GM10266 (cell line): ENCODE results near the gene PDCD1LG2.
A peak's percentile ranks its signal among the peaks of the same experiment; 100 is the strongest.
"Not testable (repeated sequence)": the region's sequence is repeated elsewhere in the genome, so short reads cannot be mapped to it uniquely, and the experiment has no call there.

Experiments
- DNase-seq: peaks from one replicate; pipeline ENCODE4 v3.0.0; 2012; ENCODE audit errors: extremely low spot score
- TF ChIP-seq, protein P1 (sequence below): IDR thresholded peaks from 2 replicates; pipeline ENCODE4 v1.5.1; 2012; ENCODE audit warnings: mild to moderate bottlenecking, low read depth; ENCODE audit not compliant: control insufficient read depth, insufficient read depth; ENCODE audit errors: missing control alignments

PDCD1LG2 gene

DNA sequence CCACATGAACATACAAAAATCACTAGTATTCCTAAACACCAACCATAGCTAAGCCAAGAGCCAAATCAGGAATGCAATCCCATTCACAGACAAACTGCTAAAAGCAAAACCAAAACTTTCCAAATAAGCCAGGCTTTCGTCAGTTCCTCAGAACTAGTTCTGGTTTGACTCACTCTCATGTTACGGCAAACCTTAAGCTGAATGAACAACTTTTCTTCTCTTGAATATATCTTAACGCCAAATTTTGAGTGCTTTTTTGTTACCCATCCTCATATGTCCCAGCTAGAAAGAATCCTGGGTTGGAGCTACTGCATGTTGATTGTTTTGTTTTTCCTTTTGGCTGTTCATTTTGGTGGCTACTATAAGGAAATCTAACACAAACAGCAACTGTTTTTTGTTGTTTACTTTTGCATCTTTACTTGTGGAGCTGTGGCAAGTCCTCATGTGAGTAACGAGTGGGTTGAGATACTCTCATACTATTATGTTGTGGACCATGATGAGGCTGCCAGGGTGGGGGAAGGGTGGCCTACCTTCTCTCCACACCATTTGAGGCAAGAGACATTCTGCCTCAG, at the start of gene PDCD1LG2:
TSS of gene PDCD1LG2 (plus strand) at position 172 of the 572 bp plus-strand sequence. CDS start 12,016 bp downstream, outside the sequence.
- peak; percentile 31 for DNase-seq
- TF ChIP-seq, protein P1, sequence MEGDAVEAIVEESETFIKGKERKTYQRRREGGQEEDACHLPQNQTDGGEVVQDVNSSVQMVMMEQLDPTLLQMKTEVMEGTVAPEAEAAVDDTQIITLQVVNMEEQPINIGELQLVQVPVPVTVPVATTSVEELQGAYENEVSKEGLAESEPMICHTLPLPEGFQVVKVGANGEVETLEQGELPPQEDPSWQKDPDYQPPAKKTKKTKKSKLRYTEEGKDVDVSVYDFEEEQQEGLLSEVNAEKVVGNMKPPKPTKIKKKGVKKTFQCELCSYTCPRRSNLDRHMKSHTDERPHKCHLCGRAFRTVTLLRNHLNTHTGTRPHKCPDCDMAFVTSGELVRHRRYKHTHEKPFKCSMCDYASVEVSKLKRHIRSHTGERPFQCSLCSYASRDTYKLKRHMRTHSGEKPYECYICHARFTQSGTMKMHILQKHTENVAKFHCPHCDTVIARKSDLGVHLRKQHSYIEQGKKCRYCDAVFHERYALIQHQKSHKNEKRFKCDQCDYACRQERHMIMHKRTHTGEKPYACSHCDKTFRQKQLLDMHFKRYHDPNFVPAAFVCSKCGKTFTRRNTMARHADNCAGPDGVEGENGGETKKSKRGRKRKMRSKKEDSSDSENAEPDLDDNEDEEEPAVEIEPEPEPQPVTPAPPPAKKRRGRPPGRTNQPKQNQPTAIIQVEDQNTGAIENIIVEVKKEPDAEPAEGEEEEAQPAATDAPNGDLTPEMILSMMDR: no peak

DNA sequence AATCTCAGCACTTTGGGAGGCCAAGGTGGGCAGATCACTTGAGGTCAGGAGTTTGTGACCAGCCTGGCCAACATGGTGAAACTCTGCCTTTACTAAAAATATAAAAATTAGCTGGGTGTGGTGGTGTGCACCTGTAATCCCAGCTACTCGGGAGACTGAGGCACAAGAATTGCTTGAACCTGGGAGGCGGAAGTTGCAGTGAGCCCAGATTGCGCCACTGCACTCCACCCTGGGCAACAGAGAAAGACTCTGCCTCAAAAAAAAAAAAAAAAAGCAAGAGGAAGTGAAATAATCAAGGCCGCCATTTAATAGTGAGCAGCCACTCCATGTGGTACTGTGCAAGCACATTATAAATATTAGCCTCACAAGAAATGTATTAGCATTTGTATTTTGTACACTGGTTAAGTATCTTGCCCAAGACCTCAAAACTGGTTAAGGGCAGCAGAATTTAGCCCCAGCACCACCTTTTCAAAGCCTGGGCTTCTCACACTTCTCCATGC, 45.5 kb upstream of the PDCD1LG2 start:
- DNase-seq: not testable (repeated sequence)

DNA sequence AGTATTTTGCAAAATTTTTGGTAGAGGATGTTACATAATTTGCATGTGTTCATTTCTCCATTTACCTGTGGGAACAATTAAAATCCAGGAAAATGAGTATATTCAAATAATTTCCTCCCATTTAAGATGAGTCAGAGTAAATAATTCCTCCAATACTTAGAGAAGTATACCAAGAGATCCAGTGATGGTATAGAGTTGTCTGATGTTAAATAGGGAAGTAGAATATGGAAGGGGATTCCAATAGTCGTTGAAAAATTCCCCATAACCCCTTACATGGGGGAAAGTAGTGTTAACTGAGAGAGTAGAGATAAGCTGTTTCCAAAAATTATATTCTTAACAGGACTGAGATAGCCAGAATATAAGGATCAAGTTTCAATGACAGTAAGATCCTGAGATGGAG, 44.3 kb upstream of the PDCD1LG2 start:
- no peak for DNase-seq
- TF ChIP-seq, protein P1: no peak

DNA sequence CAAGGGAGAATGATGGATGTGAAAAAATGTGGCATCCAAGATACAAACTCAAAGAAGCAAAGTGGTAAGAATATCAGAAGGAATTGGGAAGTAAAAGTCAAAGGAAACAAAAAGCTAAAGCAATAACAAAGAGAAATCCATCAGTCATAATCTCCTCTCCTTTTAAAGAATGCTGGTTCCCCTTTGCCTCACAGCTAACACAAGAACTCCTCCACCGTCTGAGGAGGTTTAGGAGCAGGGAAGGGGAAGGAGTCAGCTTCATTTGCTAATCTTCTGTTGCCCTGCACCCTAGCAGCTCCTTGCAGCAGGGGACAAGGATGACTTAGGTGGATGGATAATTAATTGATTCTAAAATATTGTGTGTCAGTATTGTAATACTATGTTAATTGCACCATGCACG, 43.6 kb upstream of the PDCD1LG2 start:
- no peak for DNase-seq
- TF ChIP-seq, protein P1: no peak

DNA sequence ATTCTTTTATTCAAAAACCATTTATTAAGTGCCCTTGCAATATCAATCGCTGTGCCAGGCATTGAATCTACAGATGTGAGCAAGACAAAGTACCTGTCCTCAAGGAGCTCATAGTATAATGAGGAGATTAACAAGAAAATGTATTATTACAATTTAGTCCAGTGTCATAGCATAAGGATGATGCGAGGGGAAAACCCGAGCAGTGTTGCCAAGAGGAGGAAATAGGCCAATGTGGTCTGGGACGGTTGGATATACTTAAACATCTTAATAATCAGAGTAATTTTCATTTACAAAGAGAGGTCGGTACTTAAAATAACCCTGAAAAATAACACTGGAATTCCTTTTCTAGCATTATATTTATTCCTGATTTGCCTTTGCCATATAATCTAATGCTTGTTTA, 41.5 kb upstream of the PDCD1LG2 start:
- TF ChIP-seq, protein P1: no peak
- DNase-seq: no peak

DNA sequence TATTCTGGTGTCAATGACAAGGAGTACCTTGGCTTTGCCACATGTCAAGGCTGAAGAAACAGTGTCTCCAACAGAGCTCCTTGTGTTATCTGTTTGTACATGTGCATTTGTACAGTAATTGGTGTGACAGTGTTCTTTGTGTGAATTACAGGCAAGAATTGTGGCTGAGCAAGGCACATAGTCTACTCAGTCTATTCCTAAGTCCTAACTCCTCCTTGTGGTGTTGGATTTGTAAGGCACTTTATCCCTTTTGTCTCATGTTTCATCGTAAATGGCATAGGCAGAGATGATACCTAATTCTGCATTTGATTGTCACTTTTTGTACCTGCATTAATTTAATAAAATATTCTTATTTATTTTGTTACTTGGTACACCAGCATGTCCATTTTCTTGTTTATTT, 40.2 kb upstream of the PDCD1LG2 start:
- TF ChIP-seq, protein P1: no peak
- DNase-seq: no peak

DNA sequence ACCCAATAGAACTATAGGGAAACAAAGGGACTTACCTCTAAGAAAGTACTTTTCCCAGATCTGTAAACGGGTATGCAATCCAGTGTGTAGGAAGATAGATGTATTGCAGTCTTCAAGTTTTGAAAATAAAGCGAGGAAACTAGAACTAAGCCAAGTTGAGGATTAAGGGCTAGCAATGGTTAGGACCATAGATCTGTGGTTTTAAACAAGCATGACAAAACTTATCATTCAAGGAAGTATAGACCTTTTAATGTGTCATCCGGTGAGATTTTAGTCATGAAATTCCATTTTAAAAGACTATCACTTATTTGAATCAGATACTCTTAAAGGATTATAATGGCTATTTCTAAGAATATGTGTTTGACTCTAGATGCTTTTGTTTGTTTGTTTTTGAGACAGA, 39.5 kb upstream of the PDCD1LG2 start:
- TF ChIP-seq, protein P1: no peak
- DNase-seq: no peak

DNA sequence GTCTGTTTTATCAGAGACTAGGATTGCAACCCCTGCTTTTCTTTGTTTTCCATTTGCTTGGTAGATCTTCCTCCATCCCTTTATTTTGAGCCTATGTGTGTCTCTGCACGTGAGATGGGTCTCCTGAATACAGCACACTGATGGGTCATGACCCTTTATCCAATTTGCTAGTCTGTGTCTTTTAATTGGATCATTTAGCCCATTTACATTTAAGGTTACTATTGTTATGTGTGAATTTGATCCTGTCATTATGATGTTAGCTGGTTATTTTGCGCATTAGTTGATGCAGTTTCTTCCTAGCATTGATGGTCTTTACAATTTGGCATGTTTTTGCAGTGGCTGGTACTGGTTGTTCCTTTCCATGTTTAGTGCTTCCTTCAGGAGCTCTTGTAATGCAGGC, 34.7 kb upstream of the PDCD1LG2 start:
- not testable (repeated sequence) for DNase-seq
